NCI-H748 (cell line): Measurements from ENCODE around the gene MSI2.
"Not testable (repeated sequence)": the region's sequence is repeated elsewhere in the genome, so short reads cannot be mapped to it uniquely, and the experiment has no call there.

Experiments used
- DNase-seq: peaks from one replicate; lab custom pipeline; 2025; ENCODE audit not compliant: unreplicated experiment; lab: John Stamatoyannopoulos, UW

The MSI2 gene

GRCh38 chr17:57493625-57494024, 237.3 kb downstream of the MSI2 start:
- DNase-seq: no peak

GRCh38 chr17:57494443-57494842, 238.1 kb downstream of the MSI2 start:
- DNase-seq: no peak

- DNase-seq: no peak
These were observed 239.4 kb downstream of the MSI2 start for GRCh38 chr17:57495771-57496170.

GRCh38 chr17:57496382-57496781, 240.1 kb downstream of the MSI2 start:
- DNase-seq: no peak

GRCh38 chr17:57498443-57498842, 242.1 kb downstream of the MSI2 start:
- DNase-seq: no peak

- not testable (repeated sequence) for DNase-seq
These were observed 242.9 kb downstream of the MSI2 start for GRCh38 chr17:57499221-57499620.

- no peak for DNase-seq
These were observed 243.3 kb downstream of the MSI2 start for GRCh38 chr17:57499648-57500049.

- DNase-seq: no peak
These were observed 244.7 kb downstream of the MSI2 start for GRCh38 chr17:57501016-57501415.

- no peak for DNase-seq
These were observed 245.7 kb downstream of the MSI2 start for GRCh38 chr17:57502022-57502421.

GRCh38 chr17:57502811-57503241, 246.5 kb downstream of the MSI2 start:
- DNase-seq: no peak

GRCh38 chr17:57504208-57504607, 247.9 kb downstream of the MSI2 start:
- DNase-seq: no peak

- DNase-seq: peak; percentile 28
These were observed 249.8 kb downstream of the MSI2 start for GRCh38 chr17:57505841-57506773.

GRCh38 chr17:57506774-57507127, 250.4 kb downstream of the MSI2 start:
- DNase-seq: no peak

GRCh38 chr17:57507828-57508227, 251.5 kb downstream of the MSI2 start:
- peak; percentile 45 for DNase-seq

GRCh38 chr17:57508671-57509070, 252.3 kb downstream of the MSI2 start:
- no peak for DNase-seq

GRCh38 chr17:57511475-57512123, 255.3 kb downstream of the MSI2 start:
- DNase-seq: no peak

GRCh38 chr17:57512258-57512657, 255.9 kb downstream of the MSI2 start:
- DNase-seq: no peak

- no peak for DNase-seq
These were observed 256.4 kb downstream of the MSI2 start for GRCh38 chr17:57512691-57513090.

GRCh38 chr17:57513569-57513968, 257.2 kb downstream of the MSI2 start:
- no peak for DNase-seq

GRCh38 chr17:57514614-57515013, 258.3 kb downstream of the MSI2 start:
- DNase-seq: no peak

- no peak for DNase-seq
These were observed 259.4 kb downstream of the MSI2 start for GRCh38 chr17:57515662-57516211.
